A549 (cell line): ENCODE data around the gene APOBEC3G.

Source experiments
- EP300 ChIP-seq, 2 experiments: fragments of >200 bp; sonication (Bioruptor Twin); formaldehyde crosslinking; IDR thresholded peaks; 2 replicates in 1 of 2; 3 replicates in 1 of 2; pipeline ENCODE4 v1.6.1; 2016 to 2017
- KDM5A ChIP-seq: fragments of 200-600 bp; sonication (generic); IDR thresholded peaks from 2 replicates; pipeline ENCODE4 v1.6.1; 2016; ENCODE audit warnings: antibody characterized with exemption, mild to moderate bottlenecking
- POLR2A ChIP-seq: IDR thresholded peaks from 2 replicates; pipeline ENCODE4 v1.6.1; 2012; ENCODE audit warnings: mild to moderate bottlenecking, low read length
- RFX5 ChIP-seq: fragments of 450-650 bp; IDR thresholded peaks from 2 replicates; pipeline ENCODE4 v1.7.1; 2014; ENCODE audit warnings: antibody characterized with exemption, mild to moderate bottlenecking, moderate library complexity
- RNF2 ChIP-seq: fragments of 200-600 bp; sonication (generic); IDR thresholded peaks from 2 replicates; pipeline ENCODE4 v1.6.1; 2016; ENCODE audit warnings: low read depth, mild to moderate bottlenecking, antibody characterized with exemption, moderate library complexity, borderline replicate concordance
- SREBF2 ChIP-seq: fragments of 450-650 bp; IDR thresholded peaks from 2 replicates; pipeline ENCODE4 v1.6.1; 2014; ENCODE audit warnings: mild to moderate bottlenecking, moderate library complexity
- TP53 ChIP-seq: fragments of 250-450 bp; sonication (Bioruptor Pico); IDR thresholded peaks from 2 replicates; pipeline ENCODE4 v1.5.0; 2021; ENCODE audit warnings: mild to moderate bottlenecking, moderate library complexity
- ZNF302 ChIP-seq: fragments of 250-450 bp; sonication (Bioruptor Pico); IDR thresholded peaks from 2 replicates; pipeline ENCODE4 v1.9.0; 2021; ENCODE audit warnings: inconsistent platforms, mild to moderate bottlenecking, moderate library complexity
- TF ChIP-seq, protein P1 (sequence below): fragments of >200 bp; sonication (Bioruptor Twin); formaldehyde crosslinking; IDR thresholded peaks from 3 replicates; pipeline ENCODE4 v1.5.1; 2016
- TF ChIP-seq, protein P2 (sequence below): IDR thresholded peaks from 2 replicates; pipeline ENCODE4 v1.6.1; 2012
- TF ChIP-seq, protein P3 (sequence below): IDR thresholded peaks from 2 replicates; pipeline ENCODE4 v1.6.1; 2012
- TF ChIP-seq, protein P4 (sequence below): fragments of 200-600 bp; sonication (generic); IDR thresholded peaks from 2 replicates; pipeline ENCODE4 v1.6.1; 2016; ENCODE audit warnings: antibody characterized with exemption, mild to moderate bottlenecking, moderate library complexity

DNA sequence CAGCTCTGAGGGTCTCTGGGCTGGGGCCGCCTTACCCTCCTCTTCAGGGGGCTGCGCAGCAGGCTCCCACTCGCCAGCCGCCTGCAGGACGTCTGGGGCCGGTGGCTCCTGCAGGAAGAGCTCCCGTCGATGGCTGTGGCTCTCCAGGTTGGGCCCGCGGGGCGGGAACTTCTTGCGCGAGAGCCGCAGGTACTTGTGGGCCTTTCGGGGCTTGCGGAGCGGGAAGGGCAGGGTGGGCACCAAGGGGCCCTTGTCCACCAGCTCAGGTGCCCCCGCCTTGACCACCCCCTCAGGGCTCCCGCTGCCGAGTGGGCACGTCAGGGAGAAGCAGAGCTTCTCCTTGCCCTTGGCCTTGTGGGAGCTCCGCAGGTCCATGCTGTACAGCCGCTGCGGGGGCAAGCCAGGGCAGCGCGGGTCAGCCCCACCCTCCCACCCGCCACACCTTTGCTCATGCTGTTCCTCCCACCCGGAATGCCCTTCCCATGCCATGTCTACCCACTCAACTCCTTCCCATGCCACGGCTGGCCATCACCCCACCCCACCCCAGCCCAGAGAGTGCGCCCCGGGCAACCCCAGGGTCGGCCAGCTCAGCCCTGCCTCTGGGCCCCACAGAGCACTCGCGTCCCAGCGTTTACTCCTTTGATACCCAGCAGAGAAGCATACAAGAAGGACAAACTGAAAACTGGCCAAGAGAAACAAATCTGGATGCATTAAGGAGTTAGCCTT is 57.5 kb downstream of the APOBEC3G start:
- TF ChIP-seq SREBF2 (no peak), POLR2A (no peak), TP53 (CRISPR knock-in tag) (no peak), RNF2 (no peak), RFX5 (no peak), EP300 (IDR thresholded peaks at IDR 0.05) (no peak), ZNF302 (no peak), KDM5A (no peak)
- TF ChIP-seq, protein P1, sequence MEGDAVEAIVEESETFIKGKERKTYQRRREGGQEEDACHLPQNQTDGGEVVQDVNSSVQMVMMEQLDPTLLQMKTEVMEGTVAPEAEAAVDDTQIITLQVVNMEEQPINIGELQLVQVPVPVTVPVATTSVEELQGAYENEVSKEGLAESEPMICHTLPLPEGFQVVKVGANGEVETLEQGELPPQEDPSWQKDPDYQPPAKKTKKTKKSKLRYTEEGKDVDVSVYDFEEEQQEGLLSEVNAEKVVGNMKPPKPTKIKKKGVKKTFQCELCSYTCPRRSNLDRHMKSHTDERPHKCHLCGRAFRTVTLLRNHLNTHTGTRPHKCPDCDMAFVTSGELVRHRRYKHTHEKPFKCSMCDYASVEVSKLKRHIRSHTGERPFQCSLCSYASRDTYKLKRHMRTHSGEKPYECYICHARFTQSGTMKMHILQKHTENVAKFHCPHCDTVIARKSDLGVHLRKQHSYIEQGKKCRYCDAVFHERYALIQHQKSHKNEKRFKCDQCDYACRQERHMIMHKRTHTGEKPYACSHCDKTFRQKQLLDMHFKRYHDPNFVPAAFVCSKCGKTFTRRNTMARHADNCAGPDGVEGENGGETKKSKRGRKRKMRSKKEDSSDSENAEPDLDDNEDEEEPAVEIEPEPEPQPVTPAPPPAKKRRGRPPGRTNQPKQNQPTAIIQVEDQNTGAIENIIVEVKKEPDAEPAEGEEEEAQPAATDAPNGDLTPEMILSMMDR: no peak
- TF ChIP-seq, protein P2, sequence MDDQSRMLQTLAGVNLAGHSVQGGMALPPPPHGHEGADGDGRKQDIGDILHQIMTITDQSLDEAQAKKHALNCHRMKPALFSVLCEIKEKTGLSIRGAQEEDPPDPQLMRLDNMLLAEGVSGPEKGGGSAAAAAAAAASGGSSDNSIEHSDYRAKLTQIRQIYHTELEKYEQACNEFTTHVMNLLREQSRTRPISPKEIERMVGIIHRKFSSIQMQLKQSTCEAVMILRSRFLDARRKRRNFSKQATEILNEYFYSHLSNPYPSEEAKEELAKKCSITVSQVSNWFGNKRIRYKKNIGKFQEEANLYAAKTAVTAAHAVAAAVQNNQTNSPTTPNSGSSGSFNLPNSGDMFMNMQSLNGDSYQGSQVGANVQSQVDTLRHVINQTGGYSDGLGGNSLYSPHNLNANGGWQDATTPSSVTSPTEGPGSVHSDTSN: no peak
- TF ChIP-seq, protein P3, sequence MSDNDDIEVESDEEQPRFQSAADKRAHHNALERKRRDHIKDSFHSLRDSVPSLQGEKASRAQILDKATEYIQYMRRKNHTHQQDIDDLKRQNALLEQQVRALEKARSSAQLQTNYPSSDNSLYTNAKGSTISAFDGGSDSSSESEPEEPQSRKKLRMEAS: no peak
- TF ChIP-seq, protein P4, sequence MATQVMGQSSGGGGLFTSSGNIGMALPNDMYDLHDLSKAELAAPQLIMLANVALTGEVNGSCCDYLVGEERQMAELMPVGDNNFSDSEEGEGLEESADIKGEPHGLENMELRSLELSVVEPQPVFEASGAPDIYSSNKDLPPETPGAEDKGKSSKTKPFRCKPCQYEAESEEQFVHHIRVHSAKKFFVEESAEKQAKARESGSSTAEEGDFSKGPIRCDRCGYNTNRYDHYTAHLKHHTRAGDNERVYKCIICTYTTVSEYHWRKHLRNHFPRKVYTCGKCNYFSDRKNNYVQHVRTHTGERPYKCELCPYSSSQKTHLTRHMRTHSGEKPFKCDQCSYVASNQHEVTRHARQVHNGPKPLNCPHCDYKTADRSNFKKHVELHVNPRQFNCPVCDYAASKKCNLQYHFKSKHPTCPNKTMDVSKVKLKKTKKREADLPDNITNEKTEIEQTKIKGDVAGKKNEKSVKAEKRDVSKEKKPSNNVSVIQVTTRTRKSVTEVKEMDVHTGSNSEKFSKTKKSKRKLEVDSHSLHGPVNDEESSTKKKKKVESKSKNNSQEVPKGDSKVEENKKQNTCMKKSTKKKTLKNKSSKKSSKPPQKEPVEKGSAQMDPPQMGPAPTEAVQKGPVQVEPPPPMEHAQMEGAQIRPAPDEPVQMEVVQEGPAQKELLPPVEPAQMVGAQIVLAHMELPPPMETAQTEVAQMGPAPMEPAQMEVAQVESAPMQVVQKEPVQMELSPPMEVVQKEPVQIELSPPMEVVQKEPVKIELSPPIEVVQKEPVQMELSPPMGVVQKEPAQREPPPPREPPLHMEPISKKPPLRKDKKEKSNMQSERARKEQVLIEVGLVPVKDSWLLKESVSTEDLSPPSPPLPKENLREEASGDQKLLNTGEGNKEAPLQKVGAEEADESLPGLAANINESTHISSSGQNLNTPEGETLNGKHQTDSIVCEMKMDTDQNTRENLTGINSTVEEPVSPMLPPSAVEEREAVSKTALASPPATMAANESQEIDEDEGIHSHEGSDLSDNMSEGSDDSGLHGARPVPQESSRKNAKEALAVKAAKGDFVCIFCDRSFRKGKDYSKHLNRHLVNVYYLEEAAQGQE: no peak
